Activated naive CD4-positive, alpha-beta T cell treated with anti-CD3 and anti-CD28 coated beads, Interleukin-2, amount 10 ng/mL, durations not matched to agents 7 days and 5 days (primary cell): Measurements from ENCODE around the gene NKAIN4.

Experiments used
- CTCF ChIA-PET: fragments of 350-600 bp; sonication (Branson Sonifier 250); formaldehyde crosslinking; loops from one replicate; lab custom pipeline; 2021; ENCODE audit warnings: antibody characterized with exemption; lab: Charles Lee
- DNase-seq: peaks from one replicate; pipeline ENCODE4 v3.0.0-alpha.2; 2020
- H3K27ac Mint-ChIP-seq: one replicate; pipeline ENCODE4 v1.8.0; 2021; ENCODE audit warnings: mild to moderate bottlenecking, moderate library complexity, mixed read lengths
- H3K27me3 Mint-ChIP-seq: one replicate; pipeline ENCODE4 v1.8.0; 2021; ENCODE audit warnings: mild to moderate bottlenecking, mixed read lengths
- H3K36me3 Mint-ChIP-seq: one replicate; pipeline ENCODE4 v1.8.0; 2021; ENCODE audit warnings: mixed read lengths
- H3K4me1 Mint-ChIP-seq: one replicate; pipeline ENCODE4 v1.8.0; 2021; ENCODE audit warnings: mixed read lengths
- H3K4me3 Mint-ChIP-seq: one replicate; pipeline ENCODE4 v1.8.0; 2021; ENCODE audit warnings: mild to moderate bottlenecking, moderate library complexity, mixed read lengths
- H3K9me3 Mint-ChIP-seq: one replicate; pipeline ENCODE4 v1.8.0; 2021; ENCODE audit warnings: mixed read lengths

NKAIN4 gene

GRCh38 chr20:63292904-63293303, 38.6 kb upstream of the NKAIN4 start, which contains the start of gene COL20A1:
TSS of gene COL20A1 (plus strand) at chr20:63293186. CDS start at chr20:63295108, 1,922 bp downstream.
- DNase-seq = no peak
- H3K4me1 Mint-ChIP-seq = peaks cover 13% of the 10 kb centered on the region
- no peak within 1 kb of the TSS for H3K27ac Mint-ChIP-seq
- no peak within 1 kb of the TSS for H3K4me3 Mint-ChIP-seq
- H3K9me3 Mint-ChIP-seq = no peaks in the 10 kb centered on the region
- peaks cover 41% of the 10 kb centered on the region for H3K27me3 Mint-ChIP-seq
- CTCF ChIA-PET = no interaction called here
- peaks cover 7% of the 10 kb centered on the region for H3K36me3 Mint-ChIP-seq

DNA sequence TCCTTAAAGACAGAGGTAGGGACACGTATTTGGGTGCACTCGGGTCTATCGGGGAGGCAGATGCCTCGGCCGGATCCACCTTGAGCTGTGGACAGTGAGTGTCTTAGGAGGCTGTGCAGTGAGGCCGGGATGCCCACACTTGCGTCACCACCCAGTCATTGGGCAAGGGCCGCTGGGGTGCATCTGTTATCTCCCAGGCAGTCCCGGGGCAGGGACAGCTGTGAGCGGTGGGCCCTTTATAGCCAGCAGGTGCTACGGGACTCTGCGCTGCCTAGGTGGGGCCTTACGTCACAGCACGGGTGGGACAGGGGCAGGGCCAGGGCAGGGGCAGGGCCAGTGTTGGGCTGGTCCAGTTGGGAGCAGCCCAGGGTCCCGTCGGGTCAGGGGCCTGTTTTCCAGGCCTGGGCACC, 38.0 kb upstream of the NKAIN4 start:
- DNase-seq = no peak
- CTCF ChIA-PET = no interaction called here
- Mint-ChIP-seq H3K27me3 (peaks cover 38% of the 10 kb centered on the region), H3K36me3 (peaks cover 7% of the 10 kb centered on the region), H3K9me3 (no peaks in the 10 kb centered on the region), H3K4me1 (peaks cover 13% of the 10 kb centered on the region), H3K27ac (no peak overlapping the region), H3K4me3 (no peak overlapping the region)

GRCh38 chr20:63291811-63292210, 37.5 kb upstream of the NKAIN4 start:
- Mint-ChIP-seq H3K4me3 (no peak overlapping the region), H3K4me1 (peaks cover 13% of the 10 kb centered on the region), H3K27me3 (peaks cover 34% of the 10 kb centered on the region), H3K36me3 (peaks cover 9% of the 10 kb centered on the region), H3K27ac (no peak overlapping the region), H3K9me3 (no peaks in the 10 kb centered on the region)
- CTCF ChIA-PET = interaction anchor here (1.3 kb wide), 1 partner anchor 25 kb away, joined by 3 read pairs; no protein-coding TSS in a partner anchor
- no peak for DNase-seq

- H3K4me3 Mint-ChIP-seq = no peak overlapping the region
- peaks cover 28% of the 10 kb centered on the region for H3K27me3 Mint-ChIP-seq
- peaks cover 10% of the 10 kb centered on the region for H3K4me1 Mint-ChIP-seq
- H3K36me3 Mint-ChIP-seq = peaks cover 10% of the 10 kb centered on the region
- peak; percentile 68 for DNase-seq
- no peaks in the 10 kb centered on the region for H3K9me3 Mint-ChIP-seq
- H3K27ac Mint-ChIP-seq = no peak overlapping the region
- CTCF ChIA-PET = interaction anchor here (1.3 kb wide), 1 partner anchor 26 kb away, joined by 3 read pairs; no protein-coding TSS in a partner anchor
Observed at GRCh38 chr20:63290677-63291472, 36.6 kb upstream of the NKAIN4 start.

DNA sequence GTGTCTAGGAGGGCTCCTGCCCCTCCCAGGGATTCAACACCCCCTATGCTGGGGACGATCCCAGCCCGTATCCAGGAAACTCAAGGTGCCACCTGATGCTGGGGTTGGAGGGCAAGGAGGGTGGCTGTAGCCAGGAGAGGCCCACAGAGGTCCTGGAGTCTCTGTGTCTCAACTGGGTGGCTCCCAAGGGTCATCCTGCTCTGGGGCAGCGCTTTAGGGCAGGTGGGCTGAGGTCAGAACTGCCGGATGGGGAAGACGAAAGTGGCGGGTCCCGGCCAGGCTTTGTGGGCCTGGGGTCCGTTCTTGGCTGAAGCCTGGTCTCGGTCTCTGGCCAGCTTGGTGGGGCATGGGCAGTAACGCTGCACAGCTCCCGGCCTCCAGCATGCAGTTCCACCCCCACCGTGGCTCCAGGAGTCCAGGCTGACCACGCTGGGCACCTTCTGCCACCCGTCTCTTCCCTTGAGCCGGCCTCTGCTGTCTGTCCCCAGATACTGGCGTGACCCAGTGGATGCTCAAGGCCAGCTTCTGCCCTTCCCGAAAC, 35.9 kb upstream of the NKAIN4 start:
- Mint-ChIP-seq H3K4me3 (no peak overlapping the region), H3K9me3 (no peaks in the 10 kb centered on the region), H3K36me3 (peaks cover 12% of the 10 kb centered on the region), H3K4me1 (peaks cover 3% of the 10 kb centered on the region), H3K27ac (no peak overlapping the region), H3K27me3 (peaks cover 21% of the 10 kb centered on the region)
- no peak for DNase-seq
- CTCF ChIA-PET = interaction anchor here (1.3 kb wide), 1 partner anchor 27 kb away, joined by 3 read pairs; no protein-coding TSS in a partner anchor

DNA sequence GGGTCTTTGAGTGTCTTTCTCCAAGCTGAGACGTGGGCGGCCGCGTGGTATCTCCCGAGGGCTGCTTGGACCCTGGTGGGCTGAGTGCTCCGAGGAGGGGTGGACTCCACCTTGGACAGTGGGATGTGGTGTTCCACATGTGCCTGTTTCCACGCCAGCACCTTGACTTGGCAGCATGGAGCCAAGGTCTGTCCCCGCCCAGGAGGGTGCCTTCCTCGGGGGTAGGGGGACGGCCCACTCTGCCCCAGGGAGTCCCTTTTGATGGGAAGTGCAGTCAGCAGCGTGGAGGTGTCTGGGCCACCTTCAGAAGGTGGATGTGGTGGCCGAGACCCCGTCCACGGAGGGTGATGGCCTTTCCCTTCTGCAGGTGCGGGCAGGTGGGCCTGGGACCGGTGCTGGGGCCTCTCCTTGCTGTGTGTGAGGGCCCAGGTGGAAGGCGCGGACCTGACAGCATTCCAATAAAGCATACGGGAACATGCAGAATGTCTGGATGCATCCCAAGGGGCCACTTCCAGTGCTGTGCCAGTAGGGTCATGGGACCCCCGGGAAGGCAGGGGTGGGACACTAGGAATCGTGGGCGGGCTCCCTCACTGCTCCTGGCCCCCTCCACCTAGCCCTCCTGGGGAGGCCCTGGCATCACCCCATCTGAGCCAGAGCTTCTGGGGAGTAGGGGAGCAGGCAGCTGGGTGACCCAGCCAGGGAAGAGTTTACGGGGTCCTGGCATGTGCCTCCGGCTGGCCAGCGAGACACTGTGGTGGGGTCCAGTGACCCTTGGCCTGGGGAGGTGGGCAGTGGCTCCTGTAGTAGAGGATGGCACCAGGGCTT, 35.3 kb upstream of the NKAIN4 start:
- no peak overlapping the region for H3K27ac Mint-ChIP-seq
- no peaks in the 10 kb centered on the region for H3K9me3 Mint-ChIP-seq
- no peak overlapping the region for H3K4me3 Mint-ChIP-seq
- CTCF ChIA-PET = no interaction called here
- DNase-seq = no peak
- H3K27me3 Mint-ChIP-seq = peaks cover 15% of the 10 kb centered on the region
- H3K4me1 Mint-ChIP-seq = no peaks in the 10 kb centered on the region
- H3K36me3 Mint-ChIP-seq = peaks cover 12% of the 10 kb centered on the region

DNA sequence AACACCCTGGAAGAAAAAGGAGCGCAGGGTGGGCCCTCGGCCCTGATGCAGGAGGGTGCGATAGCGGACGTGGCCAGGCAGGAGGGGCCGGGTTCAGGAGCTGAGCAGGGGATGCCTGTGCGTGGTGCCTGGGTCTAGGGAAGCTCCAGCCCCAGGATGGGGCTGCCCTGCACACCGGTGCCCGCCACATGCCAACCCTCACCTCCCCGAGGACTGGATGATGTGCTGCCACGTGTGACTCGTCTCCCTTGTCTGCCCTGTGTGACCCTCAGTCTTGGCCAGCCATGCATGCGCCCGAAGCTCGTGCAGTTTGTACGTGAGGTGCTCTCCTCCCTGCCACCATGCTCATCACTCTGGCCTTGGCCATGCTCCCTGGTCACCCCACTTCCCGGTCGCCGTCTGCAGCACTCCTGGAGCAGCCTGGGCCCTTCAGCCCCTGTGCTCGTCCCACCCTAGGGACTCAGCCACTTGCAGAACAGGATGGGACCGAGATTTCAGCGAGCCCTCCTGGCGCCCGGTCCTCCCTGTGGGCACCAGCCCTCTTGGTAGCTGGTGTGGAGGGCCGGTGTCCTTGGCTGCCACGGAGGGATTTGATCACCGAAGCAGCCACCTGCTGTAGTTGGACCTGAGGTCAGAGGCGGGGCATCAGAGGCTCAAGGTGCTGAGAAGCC, 34.5 kb upstream of the NKAIN4 start:
- CTCF ChIA-PET = interaction anchor here (1.0 kb wide), 1 partner anchor 66 kb away, joined by 4 read pairs; no protein-coding TSS in a partner anchor
- Mint-ChIP-seq H3K4me1 (peaks cover 3% of the 10 kb centered on the region), H3K4me3 (no peak overlapping the region), H3K9me3 (no peaks in the 10 kb centered on the region), H3K36me3 (peaks cover 12% of the 10 kb centered on the region), H3K27ac (no peak overlapping the region), H3K27me3 (peaks cover 6% of the 10 kb centered on the region)
- DNase-seq = no peak

GRCh38 chr20:63287697-63288580, 33.7 kb upstream of the NKAIN4 start:
- Mint-ChIP-seq H3K27me3 (no peaks in the 10 kb centered on the region), H3K9me3 (no peaks in the 10 kb centered on the region), H3K4me3 (no peak overlapping the region), H3K36me3 (peaks cover 12% of the 10 kb centered on the region), H3K27ac (no peak overlapping the region), H3K4me1 (peaks cover 4% of the 10 kb centered on the region)
- no peak for DNase-seq
- CTCF ChIA-PET = interaction anchor here (1.0 kb wide), 1 partner anchor 65 kb away, joined by 4 read pairs; no protein-coding TSS in a partner anchor

GRCh38 chr20:63286781-63287696, 32.8 kb upstream of the NKAIN4 start:
- Mint-ChIP-seq H3K4me1 (peaks cover 4% of the 10 kb centered on the region), H3K9me3 (no peaks in the 10 kb centered on the region), H3K36me3 (peaks cover 12% of the 10 kb centered on the region), H3K27ac (no peak overlapping the region), H3K4me3 (no peak overlapping the region), H3K27me3 (no peaks in the 10 kb centered on the region)
- DNase-seq = no peak
- CTCF ChIA-PET = no interaction called here

DNA sequence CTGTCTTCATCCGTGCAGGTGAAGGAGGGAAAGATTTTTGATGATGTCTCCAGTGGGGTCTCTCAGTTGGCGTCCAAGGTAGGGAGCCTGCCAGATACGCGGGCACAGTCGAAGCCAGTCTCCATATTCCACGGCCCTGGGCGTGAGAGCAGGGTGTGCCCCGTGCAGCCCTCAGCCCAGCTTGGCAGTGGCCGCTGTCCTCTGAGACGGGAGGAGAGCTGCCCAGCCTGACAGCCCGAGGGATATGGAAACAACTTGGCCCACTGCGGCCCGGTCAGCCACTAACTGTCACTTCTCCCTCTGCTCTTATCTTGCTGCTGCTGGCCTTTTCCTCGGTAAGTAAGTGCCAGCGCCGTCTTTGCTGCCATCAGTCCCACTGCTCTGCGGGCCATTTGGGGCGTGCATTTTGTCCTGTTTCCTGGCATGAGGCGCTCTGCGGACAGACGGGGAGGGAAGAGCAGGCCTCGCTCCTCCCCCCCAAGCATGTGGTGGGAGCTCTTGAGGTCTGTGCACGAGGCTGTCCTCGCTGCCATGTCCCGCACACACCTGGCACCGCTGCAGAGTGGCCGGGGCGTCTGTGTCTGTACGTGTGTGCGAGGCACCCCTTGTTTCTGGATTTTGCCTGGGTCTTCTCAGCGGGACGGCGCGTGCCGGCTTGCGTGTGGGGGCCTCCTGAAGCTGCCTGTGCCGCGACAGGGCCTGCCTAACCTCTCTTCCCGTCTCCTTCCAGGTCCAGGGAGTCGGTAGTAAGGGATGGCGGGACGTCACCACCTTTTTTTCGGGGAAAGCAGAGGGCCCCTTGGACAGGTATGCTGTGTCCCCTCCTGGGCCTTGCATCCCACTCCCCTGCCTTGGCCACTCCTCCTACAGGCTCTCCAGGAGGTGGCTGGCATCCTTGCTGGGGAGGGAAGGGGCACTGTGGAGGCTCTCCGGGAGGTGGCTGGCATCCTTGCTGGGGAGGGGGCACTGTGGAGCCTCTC, 31.7 kb upstream of the NKAIN4 start:
- no peaks in the 10 kb centered on the region for H3K27me3 Mint-ChIP-seq

DNA sequence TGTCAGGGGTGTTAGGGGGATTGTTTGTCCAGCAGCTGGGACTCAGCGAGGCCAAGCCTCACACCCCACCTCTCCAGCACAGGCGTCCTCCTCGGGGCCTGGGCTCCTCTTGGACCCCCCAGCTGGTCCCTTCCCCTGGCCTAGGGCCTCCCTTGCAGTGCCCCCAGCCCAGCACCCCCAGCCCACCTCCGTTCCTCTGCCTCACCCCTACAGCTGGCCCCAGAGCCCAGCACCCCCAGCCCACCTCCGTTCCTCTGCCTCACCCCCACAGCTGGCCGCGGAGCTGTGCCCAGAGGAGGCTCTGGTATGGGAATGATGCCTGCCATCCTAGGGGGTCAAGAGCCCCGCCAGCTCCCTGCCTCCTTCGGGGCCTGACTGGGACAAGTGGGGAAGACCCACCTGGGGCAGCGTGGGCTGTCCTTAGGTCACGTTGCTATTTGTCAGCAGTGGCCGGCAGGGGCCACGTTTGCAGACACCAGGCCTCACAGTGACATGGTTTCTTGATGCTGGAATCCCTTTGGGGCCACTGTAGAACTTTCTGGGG, 30.8 kb upstream of the NKAIN4 start:
- Mint-ChIP-seq H3K36me3 (peaks cover 12% of the 10 kb centered on the region), H3K9me3 (no peaks in the 10 kb centered on the region), H3K4me1 (peaks cover 4% of the 10 kb centered on the region), H3K27me3 (no peaks in the 10 kb centered on the region), H3K27ac (peak overlapping the region; percentile 85), H3K4me3 (peak overlapping the region; percentile 72)
- no peak for DNase-seq
- CTCF ChIA-PET = no interaction called here

More for the DNA sequence above, 31.7 kb upstream of the NKAIN4 start:
- peaks cover 4% of the 10 kb centered on the region for H3K4me1 Mint-ChIP-seq
- H3K36me3 Mint-ChIP-seq = peaks cover 12% of the 10 kb centered on the region
- no peaks in the 10 kb centered on the region for H3K9me3 Mint-ChIP-seq
- CTCF ChIA-PET = no interaction called here
- peak overlapping the region; percentile 52 for H3K27ac Mint-ChIP-seq
- H3K4me3 Mint-ChIP-seq = peak overlapping the region; percentile 35
- no peak for DNase-seq
